HG03097 (cell line): ENCODE data around the gene PLCXD1.
"Not testable (repeated sequence)": the region's sequence is repeated elsewhere in the genome, so short reads cannot be mapped to it uniquely, and the experiment has no call there.

Experiments
- ATAC-seq: cut with Tn5 transposase; IDR thresholded peaks from one replicate; pipeline ENCODE4 v1.9.1; 2021; ENCODE audit not compliant: unreplicated experiment, low FRiP score

The PLCXD1 gene

GRCh38 chrX:290476-291166, 9.4 kb downstream of the PLCXD1 start:
- no peak for ATAC-seq

GRCh38 chrX:291411-291901, 10.3 kb downstream of the PLCXD1 start:
- ATAC-seq, result no peak

GRCh38 chrX:292900-293897, 12.0 kb downstream of the PLCXD1 start:
- no peak for ATAC-seq

GRCh38 chrX:295136-295535, 14.0 kb downstream of the PLCXD1 start:
- no peak for ATAC-seq

- no peak for ATAC-seq
Observed at GRCh38 chrX:298993-299392, 17.8 kb downstream of the PLCXD1 start.

DNA sequence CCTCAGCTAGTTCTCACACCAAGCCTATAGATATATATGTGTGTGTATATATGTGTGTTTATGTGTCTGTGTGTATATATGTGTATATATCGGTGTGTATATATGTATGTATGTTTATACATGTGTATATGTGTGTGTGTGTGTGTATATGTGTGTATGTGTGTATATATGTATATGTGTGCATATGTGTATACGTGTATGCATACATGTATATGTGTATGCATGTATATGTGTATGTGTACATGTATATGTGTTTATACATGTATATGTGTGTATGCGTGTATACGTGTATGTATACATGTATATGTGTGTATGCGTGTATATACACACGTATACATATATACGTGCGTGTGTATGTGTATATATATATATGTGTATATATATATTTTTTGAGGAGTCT, 19.2 kb downstream of the PLCXD1 start:
- ATAC-seq, result no peak

DNA sequence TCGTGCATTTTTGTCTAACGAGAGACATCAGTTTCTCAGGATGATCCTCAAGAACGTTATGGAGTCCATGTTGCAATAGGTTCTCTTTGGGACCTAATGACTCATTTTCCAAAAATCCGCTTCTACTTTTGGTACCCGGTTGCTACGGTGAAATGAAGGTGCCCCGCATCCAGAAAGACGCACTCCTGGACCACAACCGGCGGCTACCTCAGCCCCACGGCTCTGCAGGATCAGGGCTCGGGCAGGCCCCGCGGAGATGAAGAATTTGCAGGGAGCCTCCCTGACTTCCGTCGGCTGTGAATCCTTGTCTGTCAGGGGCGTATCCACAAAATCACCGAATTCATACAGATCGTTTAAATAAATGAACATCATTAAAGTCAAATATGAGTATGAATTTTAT, 21.8 kb downstream of the PLCXD1 start:
- no peak for ATAC-seq

DNA sequence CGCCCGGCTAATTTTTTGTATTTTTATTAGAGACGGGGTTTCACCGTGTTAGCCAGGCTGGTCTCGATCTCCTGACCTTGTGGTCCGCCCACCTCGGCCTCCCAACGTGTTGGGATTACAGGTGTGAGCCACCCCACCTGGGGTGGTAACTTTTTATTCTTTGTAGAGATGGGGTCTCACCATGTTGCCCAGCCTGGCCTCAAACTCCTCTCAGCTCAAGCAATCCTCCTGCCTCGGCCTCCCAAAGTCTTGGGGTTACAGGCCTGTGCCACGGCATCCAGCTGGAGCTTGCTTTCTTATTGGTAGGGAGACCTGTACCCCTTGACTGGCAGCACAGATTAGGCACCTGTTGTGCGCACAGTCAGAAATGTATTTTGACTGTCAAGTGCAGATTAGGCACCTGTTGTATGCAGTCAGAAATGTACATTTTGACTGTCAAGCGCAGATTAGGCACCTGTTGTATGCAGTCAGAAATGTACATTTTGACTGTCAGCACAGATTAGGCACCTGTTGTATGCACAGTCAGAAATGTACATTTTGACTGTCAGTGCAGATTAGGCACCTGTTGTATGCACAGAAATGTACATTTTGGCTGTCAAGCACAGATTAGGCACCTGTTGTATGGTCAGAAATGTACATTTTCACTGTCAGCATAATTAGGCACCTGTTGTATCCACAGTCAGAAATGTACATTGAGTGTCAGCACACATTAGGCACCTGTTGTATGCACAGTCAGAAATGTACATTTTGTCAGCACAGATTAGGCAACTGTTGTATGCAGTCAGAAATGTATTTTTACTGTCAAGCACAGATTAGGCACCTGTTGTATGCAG, 24.8 kb downstream of the PLCXD1 start:
- ATAC-seq, result not testable (repeated sequence)

DNA sequence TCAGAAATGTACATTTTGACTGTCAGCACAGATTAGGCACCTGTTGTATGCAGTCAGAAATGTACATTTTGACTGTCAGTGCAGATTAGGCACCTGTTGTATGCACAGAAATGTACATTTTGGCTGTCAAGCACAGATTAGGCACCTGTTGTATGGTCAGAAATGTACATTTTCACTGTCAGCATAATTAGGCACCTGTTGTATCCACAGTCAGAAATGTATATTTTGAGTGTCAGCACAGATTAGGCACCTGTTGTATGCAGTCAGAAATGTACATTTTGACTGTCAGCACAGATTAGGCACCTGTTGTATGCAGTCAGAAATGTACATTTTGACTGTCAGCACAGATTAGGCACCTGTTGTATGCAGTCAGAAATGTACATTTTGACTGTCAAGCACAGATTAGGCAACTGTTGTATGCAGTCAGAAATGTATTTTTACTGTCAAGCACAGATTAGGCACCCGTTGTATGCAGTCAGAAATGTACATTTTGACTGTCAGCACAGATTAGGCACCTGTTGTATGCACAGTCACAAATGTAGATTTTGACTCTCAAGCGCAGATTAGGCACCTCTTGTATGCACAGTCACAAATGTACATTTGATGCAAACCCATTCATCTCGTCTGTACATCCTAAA, 25.6 kb downstream of the PLCXD1 start:
- not testable (repeated sequence) for ATAC-seq

GRCh38 chrX:307261-308111, 26.3 kb downstream of the PLCXD1 start:
- no peak for ATAC-seq

- ATAC-seq, result no peak
Observed at GRCh38 chrX:308821-309520, 27.8 kb downstream of the PLCXD1 start.

- ATAC-seq, result no peak
Observed at GRCh38 chrX:310621-311155, 29.5 kb downstream of the PLCXD1 start.

GRCh38 chrX:311156-312129, 30.3 kb downstream of the PLCXD1 start:
- ATAC-seq, result no peak

DNA sequence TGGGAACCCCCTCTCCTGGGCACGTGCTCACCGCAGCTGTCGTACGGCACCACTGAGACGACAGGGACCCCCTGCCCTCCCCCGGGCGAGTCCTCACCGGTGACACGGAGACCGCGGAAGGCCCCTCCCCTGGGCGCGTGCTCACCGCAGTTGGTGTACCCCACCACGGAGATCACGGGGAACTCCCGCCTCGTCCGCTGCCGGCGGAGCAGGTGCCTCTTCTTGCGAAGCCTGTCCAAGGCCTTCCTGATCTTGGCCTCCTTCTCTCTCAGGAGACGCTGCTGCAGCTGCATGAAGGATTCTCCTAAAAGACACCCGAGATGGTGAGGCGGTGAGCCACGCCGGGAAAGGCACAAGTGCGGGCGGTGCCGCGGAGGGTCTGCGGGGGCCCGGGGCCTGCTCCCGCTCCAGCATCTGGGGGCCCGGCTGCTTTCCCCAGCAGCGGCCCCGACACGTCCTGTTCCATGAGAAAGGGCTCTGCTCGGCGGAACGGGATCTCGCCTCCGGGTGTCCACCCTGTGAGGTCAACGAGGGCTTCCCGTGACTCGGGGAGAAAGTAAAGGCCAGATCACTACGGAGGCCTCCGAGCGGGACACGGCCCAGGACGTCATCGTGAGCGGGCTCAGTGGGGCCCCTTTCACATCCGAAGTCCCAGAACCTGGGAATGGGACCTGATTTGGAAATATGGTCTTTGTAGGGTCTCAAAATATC, 31.6 kb downstream of the PLCXD1 start:
- ATAC-seq, result no peak

DNA sequence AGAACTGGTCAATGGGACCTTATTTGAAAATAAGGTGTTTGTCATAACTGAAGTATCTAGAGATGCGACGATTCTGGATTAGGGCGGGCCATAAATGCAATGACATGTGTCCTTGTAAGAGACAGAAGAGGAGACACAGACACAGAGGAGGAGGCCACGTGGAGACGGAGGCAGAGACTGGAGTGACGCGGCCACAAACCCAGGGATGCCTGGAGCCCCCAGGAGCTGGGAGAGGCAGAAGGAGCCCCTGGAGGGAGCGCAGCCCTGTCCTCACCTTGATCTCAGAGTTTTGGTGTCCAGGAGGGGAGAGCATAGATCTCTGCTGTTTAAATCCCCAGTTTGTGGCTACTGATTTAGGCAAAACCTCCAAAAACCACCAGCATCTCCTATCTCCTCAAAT, 32.4 kb downstream of the PLCXD1 start:
- no peak for ATAC-seq

- no peak for ATAC-seq
Observed at GRCh38 chrX:314049-314448, 32.9 kb downstream of the PLCXD1 start.
